GM12878 (cell line): ENCODE measurements around the gene DHX40. TPM values are rescaled to one million over a fixed set of nuclear protein-coding genes. Genes with fewer than 3 reads are reported as not detected.
A peak's percentile ranks its signal among the peaks of the same experiment; 100 is the strongest.

Source experiments
- ATAC-seq: fragments of 200-7000 bp; cut with Tn5 transposase; 3 replicates; pipeline ENCODE4 v1.9.1; 2020; ENCODE audit warnings: mild to moderate bottlenecking, moderate library complexity
- BruUV-seq: library from RNA; stranded (reverse); fragments of 400-500 nt; replicated peaks from 2 replicates; lab custom pipeline; 2021; lab: Mats Ljungman, UMichigan
- CTCF ChIA-PET: fragments of 300-600 bp; sonication (Branson Sonifier 250); formaldehyde crosslinking; extraction: SDS; loops from one replicate; lab custom pipeline; 2021; ENCODE audit warnings: inconsistent platforms; lab: Yijun Ruan, JAX
- POLR2A ChIA-PET: fragments of 350-600 bp; formaldehyde crosslinking; extraction: SDS; loops from one replicate; lab custom pipeline; 2021; ENCODE audit warnings: inconsistent platforms; lab: Charles Lee
- RAD21 ChIA-PET: fragments of 300-600 bp; sonication (Branson Sonifier 250); formaldehyde crosslinking; loops from one replicate; lab custom pipeline; 2023; ENCODE audit warnings: antibody characterized with exemption; ENCODE audit not compliant: unreplicated experiment; lab: Charles Lee
- SMC1A ChIA-PET: fragments of 300-600 bp; sonication (Branson Sonifier 250); formaldehyde crosslinking; loops from one replicate; lab custom pipeline; 2023; ENCODE audit not compliant: unreplicated experiment, uncharacterized antibody; lab: Charles Lee
- DNase-seq: peaks from one replicate; pipeline ENCODE4 v3.0.0-alpha.2; 2011; ENCODE audit warnings: low read depth, low spot score
- FAIRE-seq: peaks from 3 replicates; lab custom pipeline; 2011; peaks lifted over from hg19 to GRCh38; lab: Jason Lieb, UNC
- H2AFZ ChIP-seq: 2 replicates; pipeline ENCODE4 v1.6.0; 2011; ENCODE audit warnings: low read depth, low read length, control low read depth; ENCODE audit not compliant: control insufficient read depth
- H3K27ac ChIP-seq: 2 replicates; pipeline ENCODE4 v1.5.1; 2011; ENCODE audit warnings: control low read depth; ENCODE audit not compliant: control insufficient read depth, insufficient read depth
- H3K27me3 ChIP-seq, 2 experiments: replicated peaks in 1 of 2; 2 replicates each; pipeline versions ENCODE4 v1.6.0 to v1.6.1; 2011; ENCODE audit warnings: low read length in 1 of 2; ENCODE audit not compliant: control insufficient read depth in 2 of 2, insufficient read depth in 2 of 2
- H3K36me3 ChIP-seq, 2 experiments: 2 replicates each; pipeline ENCODE4 v1.5.1; 2011; ENCODE audit warnings: low read length in 1 of 2; ENCODE audit not compliant: control insufficient read depth in 2 of 2, insufficient read depth in 2 of 2
- H3K4me1 ChIP-seq: 2 replicates; pipeline ENCODE4 v1.6.1; 2011; ENCODE audit warnings: mild to moderate bottlenecking, low read length, moderate library complexity, mixed read lengths; ENCODE audit not compliant: control insufficient read depth, insufficient read depth
- H3K4me2 ChIP-seq: 2 replicates; pipeline ENCODE4 v1.6.0; 2011; ENCODE audit warnings: control low read depth; ENCODE audit not compliant: control insufficient read depth, insufficient read depth
- H3K4me3 ChIP-seq: fragments of 200-600 bp; sonication (generic); 2 replicates; pipeline ENCODE4 v1.5.1; 2016
- H3K79me2 ChIP-seq: 2 replicates; pipeline ENCODE4 v1.6.0; 2011; ENCODE audit warnings: low read length; ENCODE audit not compliant: control insufficient read depth, insufficient read depth
- H3K9ac ChIP-seq: 2 replicates; pipeline ENCODE4 v1.8.0; 2011; ENCODE audit warnings: low read length, control low read depth, mixed read lengths; ENCODE audit not compliant: control insufficient read depth, insufficient read depth
- H3K9me3 ChIP-seq: replicated peaks from 3 replicates; pipeline ENCODE4 v1.5.1; 2011; ENCODE audit warnings: mild to moderate bottlenecking, low read length; ENCODE audit not compliant: control insufficient read depth, insufficient read depth
- H4K20me1 ChIP-seq: 2 replicates; pipeline ENCODE4 v1.6.0; 2011; ENCODE audit not compliant: control insufficient read depth, insufficient read depth
- ATF7 ChIP-seq: fragments of 450-650 bp; IDR thresholded peaks from 2 replicates; pipeline ENCODE4 v1.6.1; 2016; ENCODE audit warnings: low read depth, mild to moderate bottlenecking
- BACH1 ChIP-seq: fragments of 450-650 bp; IDR thresholded peaks from 2 replicates; pipeline ENCODE4 v1.6.1; 2017; ENCODE audit warnings: mild to moderate bottlenecking, borderline replicate concordance
- BMI1 ChIP-seq: fragments of 450-650 bp; IDR thresholded peaks from 2 replicates; pipeline ENCODE4 v1.6.1; 2016; ENCODE audit warnings: mild to moderate bottlenecking, moderate library complexity, borderline replicate concordance
- CHD4 ChIP-seq: fragments of 200-600 bp; sonication (generic); IDR thresholded peaks from 2 replicates; pipeline ENCODE4 v1.6.1; 2016; ENCODE audit warnings: mild to moderate bottlenecking
- EGR1 ChIP-seq, 2 experiments: IDR thresholded peaks; 1 replicate in 1 of 2; 2 replicates in 1 of 2; pipeline ENCODE4 v1.6.1; 2011 to 2012; ENCODE audit warnings: low read depth in 2 of 2, low read length in 2 of 2, borderline replicate concordance in 1 of 2, mild to moderate bottlenecking in 1 of 2, moderate library complexity in 1 of 2
- ESRRA ChIP-seq: IDR thresholded peaks from 2 replicates; pipeline ENCODE4 v1.6.1; 2012; ENCODE audit warnings: mild to moderate bottlenecking, low read length, improper control_type of control experiment
- KAT2A ChIP-seq: conservative IDR thresholded peaks from 2 replicates; pipeline ENCODE4 v1.6.1; 2011; ENCODE audit warnings: low read depth, low read length; ENCODE audit not compliant: control insufficient read depth
- PKNOX1 ChIP-seq: fragments of 450-650 bp; IDR thresholded peaks from 2 replicates; pipeline ENCODE4 v1.6.1; 2016; ENCODE audit warnings: mild to moderate bottlenecking
- POLR2AphosphoS2 ChIP-seq: IDR thresholded peaks from 2 replicates; pipeline ENCODE4 v1.6.1; 2011; ENCODE audit warnings: low read depth, mild to moderate bottlenecking, low read length, improper control_type of control experiment, moderate library complexity
- POU2F2 ChIP-seq: IDR thresholded peaks from 3 replicates; pipeline ENCODE4 v1.6.1; 2011; ENCODE audit warnings: low read depth, mild to moderate bottlenecking, low read length, borderline replicate concordance
- RAD51 ChIP-seq: fragments of 450-650 bp; IDR thresholded peaks from 2 replicates; pipeline ENCODE4 v1.6.1; 2016; ENCODE audit warnings: moderate library complexity, mild to moderate bottlenecking, inconsistent platforms
- RBBP5 ChIP-seq: fragments of 200-600 bp; sonication (generic); conservative IDR thresholded peaks from 2 replicates; pipeline ENCODE4 v1.6.1; 2016
- RELB ChIP-seq: fragments of 450-650 bp; IDR thresholded peaks from 2 replicates; pipeline ENCODE4 v1.6.1; 2017; ENCODE audit warnings: low read depth, mild to moderate bottlenecking, moderate library complexity
- SPI1 ChIP-seq: IDR thresholded peaks from 2 replicates; pipeline ENCODE4 v1.6.1; 2011; ENCODE audit warnings: low read depth, mild to moderate bottlenecking, low read length, moderate library complexity, borderline replicate concordance; ENCODE audit not compliant: insufficient read depth
- SUPT20H ChIP-seq: IDR thresholded peaks from 2 replicates; pipeline ENCODE4 v1.6.1; 2011; ENCODE audit warnings: low read depth, mild to moderate bottlenecking, low read length, moderate library complexity, borderline replicate concordance; ENCODE audit not compliant: control insufficient read depth
- WGBS: methylation state at CpG from one replicate; pipeline ENCODE4 v1.1.6; 2016; ENCODE audit warnings: low lambda C conversion rate; ENCODE audit not compliant: insufficient replicate concordance, insufficient coverage; ENCODE audit errors: missing lambda C conversion rate; 5-methylcytosine and 5-hydroxymethylcytosine counted together
- in situ Hi-C: fragments of 300-500 bp; cut with MboI; formaldehyde crosslinking; loops from 9 replicates; pipeline ENCODE4 v1.14.3; 2018; ENCODE audit warnings: mixed read lengths
- intact Hi-C: fragments of 100-400 bp; cut with micrococcal nuclease; formaldehyde crosslinking; loops from one replicate; pipeline ENCODE4 v1.14.2; 2022; ENCODE audit not compliant: unreplicated experiment
- polyA plus RNA-seq, 11 experiments: library from polyadenylated mRNA; depleted of rRNA in 4 of 11; unstranded in 6 of 11; stranded (reverse) in 5 of 11; fragments of >200 nt; fragmentation: Nextera tagmentation in 4 of 11; fragmentation: Illumina TruSeq in 1 of 11; extraction: Ambion mirVana in 4 of 11; extraction: Trizol in 1 of 11; gene quantifications; 1 replicate in 1 of 11; 2 replicates in 10 of 11; pipeline versions ENCODE4 v1.2.1 to v1.2.3, GENCODE V29; 2011 to 2016; ENCODE audit warnings: inconsistent platforms in 2 of 11, missing spikeins in 2 of 11, low read depth in 1 of 11
- total RNA-seq, 4 experiments: library from RNA; depleted of rRNA in 3 of 4; stranded (reverse); fragments of >200 nt in 3 of 4; fragmentation: Illumina TruSeq in 1 of 4; extraction: Trizol in 1 of 4; gene quantifications; 2 replicates each; pipeline versions ENCODE4 v1.2.1 to v1.2.3, GENCODE V29; 2013 to 2021
- TF ChIP-seq, protein P1 (sequence below): fragments of 450-650 bp; formaldehyde crosslinking; IDR thresholded peaks from 2 replicates; pipeline ENCODE4 v1.4.0; 2022; ENCODE audit warnings: mild to moderate bottlenecking, moderate library complexity
- TF ChIP-seq, protein P2 (sequence below): IDR thresholded peaks from 2 replicates; pipeline ENCODE4 v1.6.1; 2011; ENCODE audit warnings: low read depth, mild to moderate bottlenecking, low read length, moderate library complexity, borderline replicate concordance; ENCODE audit errors: extremely low read depth

DHX40 gene
- total and polyA plus RNA-seq, 10 of the 15 experiments (the other 5 are each of a cell fraction or from before 2014, with no cell fraction given): 4.8 to 29.2 (median 12.0) TPM

DNA sequence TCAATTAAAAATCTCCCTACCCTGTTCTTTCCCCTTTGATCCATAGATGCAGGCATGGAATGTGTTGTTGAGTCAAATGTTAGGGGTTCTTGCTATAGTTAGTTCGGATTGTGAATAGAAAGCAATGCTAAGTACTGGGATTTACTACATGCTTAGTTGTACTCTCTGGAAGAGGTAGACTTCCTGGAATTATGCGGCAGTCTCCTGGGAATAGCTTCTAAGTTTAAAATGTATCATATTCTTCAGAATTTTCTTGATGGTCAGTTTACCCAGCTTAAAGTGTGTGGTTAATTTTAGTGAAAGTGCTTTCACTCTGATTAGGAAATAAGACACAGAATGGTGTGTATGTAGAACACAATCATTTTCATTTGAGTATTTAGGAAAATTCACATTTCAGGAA lies 57.7 kb downstream of the DHX40 start:
- ChIA-PET RAD21 (interaction anchor here (5.7 kb wide), 1 partner anchor 20 kb away, joined by 43 read pairs; no protein-coding TSS in a partner anchor), POLR2A (interaction anchor here (0.5 to 9.4 kb wide), 5 partner anchors 15 to 462 kb away, joined by 3 to 111 read pairs (median 4); no protein-coding TSS in a partner anchor), SMC1A (interaction anchor here (0.8 to 8.1 kb wide), 8 partner anchors 10 to 63 kb away, joined by 3 to 70 read pairs (median 7); no protein-coding TSS in a partner anchor), CTCF (interaction anchor here (0.7 to 1.7 kb wide), 5 partner anchors 15 to 231 kb away, joined by 3 to 5 read pairs (median 3); no protein-coding TSS in a partner anchor)
- TF ChIP-seq CHD4 (no peak), SPI1 (no peak), RAD51 (no peak), RBBP5 (no peak), ATF7 (no peak), ESRRA (no peak), POU2F2 (no peak), PKNOX1 (no peak), KAT2A (no peak), POLR2AphosphoS2 (no peak), RELB (no peak), BACH1 (no peak), EGR1 (IDR thresholded peaks at IDR 0.05; ENCODE audit: borderline replicate concordance in 1 of 2, low read depth in 2 of 2, low read length in 2 of 2) (no peak), SUPT20H (no peak), BMI1 (no peak)
- TF ChIP-seq, protein P1, sequence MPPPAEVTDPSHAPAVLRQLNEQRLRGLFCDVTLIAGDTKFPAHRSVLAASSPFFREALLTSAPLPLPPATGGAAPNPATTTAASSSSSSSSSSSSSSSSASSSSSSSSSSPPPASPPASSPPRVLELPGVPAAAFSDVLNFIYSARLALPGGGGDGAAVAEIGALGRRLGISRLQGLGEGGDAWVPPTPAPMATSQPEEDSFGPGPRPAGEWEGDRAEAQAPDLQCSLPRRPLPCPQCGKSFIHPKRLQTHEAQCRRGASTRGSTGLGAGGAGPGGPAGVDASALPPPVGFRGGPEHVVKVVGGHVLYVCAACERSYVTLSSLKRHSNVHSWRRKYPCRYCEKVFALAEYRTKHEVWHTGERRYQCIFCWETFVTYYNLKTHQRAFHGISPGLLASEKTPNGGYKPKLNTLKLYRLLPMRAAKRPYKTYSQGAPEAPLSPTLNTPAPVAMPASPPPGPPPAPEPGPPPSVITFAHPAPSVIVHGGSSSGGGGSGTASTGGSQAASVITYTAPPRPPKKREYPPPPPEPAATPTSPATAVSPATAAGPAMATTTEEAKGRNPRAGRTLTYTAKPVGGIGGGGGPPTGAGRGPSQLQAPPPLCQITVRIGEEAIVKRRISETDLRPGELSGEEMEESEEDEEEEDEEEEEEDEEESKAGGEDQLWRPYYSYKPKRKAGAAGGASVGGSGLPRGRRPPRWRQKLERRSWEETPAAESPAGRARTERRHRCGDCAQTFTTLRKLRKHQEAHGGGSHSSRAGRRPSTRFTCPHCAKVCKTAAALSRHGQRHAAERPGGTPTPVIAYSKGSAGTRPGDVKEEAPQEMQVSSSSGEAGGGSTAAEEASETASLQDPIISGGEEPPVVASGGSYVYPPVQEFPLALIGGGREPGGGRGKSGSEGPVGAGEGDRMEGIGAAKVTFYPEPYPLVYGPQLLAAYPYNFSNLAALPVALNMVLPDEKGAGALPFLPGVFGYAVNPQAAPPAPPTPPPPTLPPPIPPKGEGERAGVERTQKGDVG (CRISPR knock-in tag): no peak
- TF ChIP-seq, protein P2, sequence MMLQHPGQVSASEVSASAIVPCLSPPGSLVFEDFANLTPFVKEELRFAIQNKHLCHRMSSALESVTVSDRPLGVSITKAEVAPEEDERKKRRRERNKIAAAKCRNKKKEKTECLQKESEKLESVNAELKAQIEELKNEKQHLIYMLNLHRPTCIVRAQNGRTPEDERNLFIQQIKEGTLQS: no peak
- H3K9ac ChIP-seq: no peak overlapping the region
- ATAC-seq (no peak), FAIRE-seq (no peak), DNase-seq (no peak)
- in situ Hi-C loops: no loop called here
- H2AFZ ChIP-seq: no peak overlapping the region
- no TSS peak for BruUV-seq
- H3K36me3 ChIP-seq: no peaks in the 10 kb centered on the region; a peak in 1 of 4 replicates
- peaks cover 97% of the 10 kb centered on the region for H3K79me2 ChIP-seq
- no peak overlapping the region for H3K27ac ChIP-seq
- H3K4me3 ChIP-seq: peak overlapping the region; percentile 95
- intact Hi-C loops: no loop called here
- H3K4me1 ChIP-seq: peaks cover 16% of the 10 kb centered on the region; the same call in 1 of the 2 replicates
- H3K9me3 ChIP-seq: no peaks in the 10 kb centered on the region
- H3K4me2 ChIP-seq: peak overlapping the region; percentile 70
- H4K20me1 ChIP-seq: peaks cover 3% of the 10 kb centered on the region; the same call in 1 of the 2 replicates
- 29% methylated on average over 2 of the region's 2 CpGs for WGBS
- no peaks in the 10 kb centered on the region for H3K27me3 ChIP-seq
